GM18873 (cell line): ENCODE results near the gene C20orf96.
A peak's percentile ranks its signal among the peaks of the same experiment; 100 is the strongest.

Experiments used
- ATAC-seq: cut with Tn5 transposase; IDR thresholded peaks from one replicate; pipeline ENCODE4 v1.9.1; 2021; ENCODE audit warnings: mild to moderate bottlenecking, moderate library complexity, moderate number of reproducible peaks; ENCODE audit not compliant: unreplicated experiment, low FRiP score

C20orf96 gene

DNA sequence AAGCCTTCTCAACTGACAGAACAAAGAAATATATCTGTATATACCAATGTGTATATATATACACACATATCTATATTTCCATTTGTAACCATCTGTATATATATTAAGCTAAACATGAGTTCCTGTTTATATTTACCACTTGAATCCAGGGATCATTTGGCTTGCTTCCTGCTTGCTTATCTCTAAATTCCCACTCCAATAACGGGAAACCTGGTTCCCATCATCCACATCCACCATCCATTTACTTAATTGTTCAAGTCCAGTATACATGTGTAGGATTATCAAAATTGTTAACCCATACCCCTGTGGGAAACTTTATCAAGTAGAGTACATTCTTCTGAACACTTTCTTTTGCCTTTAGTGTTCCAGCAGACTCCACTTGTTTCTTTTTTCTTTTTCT, 22.3 kb upstream of the C20orf96 start:
- no peak for ATAC-seq

DNA sequence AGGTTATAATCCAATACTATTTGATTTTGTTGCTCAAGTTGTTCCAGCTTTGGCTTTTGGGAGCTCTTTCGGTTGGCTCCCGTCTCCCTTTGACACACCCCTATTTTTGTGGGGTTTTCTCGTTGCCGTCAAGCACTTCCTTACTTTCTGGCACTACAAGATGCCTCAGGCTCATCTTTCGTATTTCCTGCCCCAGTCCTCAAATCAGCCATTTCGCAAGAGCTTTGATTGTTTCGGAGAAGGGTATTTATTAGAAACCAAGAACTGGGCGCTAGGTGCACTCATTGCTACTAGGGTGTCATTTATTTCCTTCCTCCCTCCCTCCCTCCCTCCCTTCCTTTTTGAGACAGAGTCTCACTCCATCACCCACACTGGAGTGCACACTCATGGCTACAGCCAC, 21.5 kb upstream of the C20orf96 start:
- ATAC-seq = no peak

DNA sequence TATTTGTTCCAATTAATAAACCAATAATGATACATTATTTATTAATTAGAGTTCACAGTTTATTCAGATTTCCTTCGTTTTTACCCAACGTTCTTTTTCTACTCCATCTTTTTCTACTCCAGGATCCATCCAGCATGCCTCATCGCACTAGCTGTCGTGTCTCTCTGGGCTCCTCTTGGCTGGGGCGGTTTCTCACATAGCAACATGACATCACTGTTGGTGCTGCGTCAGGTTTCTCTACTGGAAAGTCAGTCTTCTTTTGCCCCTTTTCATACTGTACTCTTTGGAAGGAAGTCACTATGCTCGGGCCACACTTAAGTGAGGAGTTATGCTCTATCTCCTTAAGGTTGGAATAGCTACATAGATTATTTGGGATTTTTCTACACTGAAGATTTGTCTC, 21.1 kb upstream of the C20orf96 start:
- no peak for ATAC-seq

DNA sequence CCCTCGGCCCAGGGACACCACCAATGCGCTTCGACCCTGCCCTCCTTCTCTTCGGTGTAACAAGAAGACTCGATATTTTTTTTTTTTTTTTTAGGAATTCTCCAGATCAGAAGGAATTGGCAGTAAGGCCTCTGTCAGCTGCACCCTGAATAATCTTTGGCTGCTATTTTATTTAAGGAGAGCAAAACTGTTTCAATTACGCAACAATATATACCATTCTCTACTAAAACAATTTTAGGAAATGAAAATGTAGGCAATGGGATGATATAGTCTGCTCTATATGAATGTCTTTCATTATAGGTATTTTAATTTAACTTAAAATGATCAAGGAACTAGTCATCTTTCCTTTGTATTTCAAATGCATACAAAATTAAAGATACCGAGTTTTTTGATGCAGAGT, 20.1 kb upstream of the C20orf96 start:
- no peak for ATAC-seq

DNA sequence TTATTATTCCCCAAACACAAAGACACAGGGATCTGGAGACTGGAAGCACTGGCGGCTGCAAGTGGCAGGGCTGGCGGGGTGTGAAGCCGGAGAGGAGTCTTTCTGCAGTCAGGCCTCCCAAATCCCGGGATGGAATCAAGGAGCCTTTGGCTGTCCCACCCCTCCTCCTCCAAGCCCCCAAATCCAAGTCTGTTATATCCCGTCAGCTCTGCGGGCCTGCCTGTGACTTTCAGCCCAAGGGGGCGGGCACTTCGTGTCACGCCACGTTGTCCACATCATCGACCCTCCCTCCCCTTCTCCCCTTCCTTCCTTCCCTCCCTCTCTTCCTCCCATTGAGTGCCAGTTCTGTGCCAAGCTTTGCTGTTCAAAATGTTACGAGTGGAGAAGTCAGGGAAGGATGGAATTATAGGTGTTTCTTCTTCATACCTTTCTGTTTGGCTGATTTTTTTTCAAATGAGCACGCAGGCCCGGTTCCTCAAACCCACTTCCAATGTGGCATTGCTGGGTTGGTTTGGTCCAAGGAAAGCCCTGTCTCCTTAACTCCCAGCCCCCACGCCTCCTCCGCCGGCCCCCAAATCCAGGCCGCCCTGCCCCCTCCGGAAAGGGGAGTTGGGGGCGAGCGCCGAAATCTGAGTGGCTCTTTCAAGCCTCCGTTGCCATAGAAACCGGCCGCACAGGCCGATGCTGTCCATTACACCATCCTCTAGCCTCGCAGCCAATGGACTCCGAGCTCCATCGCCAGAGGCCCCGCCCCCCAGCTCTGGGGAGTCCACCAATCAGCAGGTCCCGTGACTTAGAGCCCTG, 19.5 kb upstream of the C20orf96 start:
- ATAC-seq = no peak

DNA sequence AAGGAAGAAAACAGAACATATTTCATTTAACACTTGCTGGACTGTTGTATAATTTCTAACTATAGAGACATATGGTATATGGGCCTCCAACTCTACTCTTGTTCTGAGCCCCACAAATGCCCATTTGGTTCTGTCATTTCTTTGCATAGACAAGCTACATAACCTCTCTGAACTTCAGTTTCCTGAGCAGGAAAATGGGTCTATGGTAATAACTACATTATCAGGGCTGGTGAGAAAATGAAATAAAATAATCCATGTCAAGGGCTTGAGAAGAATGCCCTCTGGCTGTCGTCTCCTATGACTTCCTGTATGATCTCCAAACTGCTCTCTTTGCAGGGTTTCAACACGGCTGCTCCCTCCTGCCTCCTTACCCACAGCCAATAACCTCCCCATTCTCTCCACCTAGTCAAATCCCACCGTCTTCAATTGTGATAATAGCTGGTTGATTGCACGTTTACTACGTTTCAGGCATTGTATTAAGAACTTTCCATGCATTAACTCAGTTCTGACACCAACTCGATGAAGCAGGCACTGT, 18.8 kb upstream of the C20orf96 start:
- ATAC-seq = no peak

DNA sequence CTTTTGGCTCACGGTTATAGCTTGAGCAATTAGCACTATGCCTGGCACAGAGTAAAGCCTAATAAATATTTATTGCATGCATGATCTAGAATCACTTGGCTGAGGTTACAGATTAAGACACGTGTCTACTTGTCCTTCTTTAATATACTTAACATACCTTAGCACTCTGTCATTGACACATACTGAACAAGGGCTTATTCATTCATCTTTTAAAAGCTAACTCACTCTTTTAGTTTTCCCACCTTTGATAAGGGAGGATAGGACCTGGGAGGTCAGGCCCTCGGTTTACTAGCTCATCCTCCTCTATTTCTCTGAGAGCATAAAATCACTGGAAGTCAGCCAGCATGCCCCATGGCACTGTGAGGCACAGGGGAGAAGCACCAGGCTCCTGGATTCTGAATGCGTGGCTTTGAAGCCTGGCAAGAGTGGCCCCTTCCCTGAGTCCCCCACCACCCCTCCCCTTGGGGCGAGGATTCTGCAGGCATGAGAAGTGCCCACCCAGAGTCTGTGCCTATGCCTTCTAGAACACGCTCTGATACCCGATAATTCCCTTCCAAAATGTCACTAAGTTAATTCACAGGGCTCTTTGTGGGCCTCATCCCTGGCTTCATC, 18.0 kb upstream of the C20orf96 start:
- ATAC-seq = no peak

DNA sequence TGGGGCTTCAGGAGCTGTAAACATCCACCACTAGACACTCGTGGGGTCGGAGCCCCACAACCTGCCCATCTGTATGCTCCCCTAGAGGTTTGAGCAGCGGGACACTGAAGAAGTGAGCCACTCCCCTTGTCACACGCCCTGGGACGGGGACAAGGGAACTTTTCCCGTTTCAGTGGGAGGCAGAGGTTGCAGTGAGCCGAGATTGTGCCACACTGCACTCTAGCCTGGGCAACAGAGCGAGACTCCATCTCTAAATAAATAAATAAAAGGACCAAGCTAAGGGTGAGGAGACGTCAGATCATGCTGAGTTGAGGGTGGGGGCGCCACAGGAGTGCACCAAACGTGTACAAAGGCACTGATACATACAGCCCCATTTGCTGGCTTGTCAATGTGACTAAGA, 15.2 kb upstream of the C20orf96 start:
- no peak for ATAC-seq

DNA sequence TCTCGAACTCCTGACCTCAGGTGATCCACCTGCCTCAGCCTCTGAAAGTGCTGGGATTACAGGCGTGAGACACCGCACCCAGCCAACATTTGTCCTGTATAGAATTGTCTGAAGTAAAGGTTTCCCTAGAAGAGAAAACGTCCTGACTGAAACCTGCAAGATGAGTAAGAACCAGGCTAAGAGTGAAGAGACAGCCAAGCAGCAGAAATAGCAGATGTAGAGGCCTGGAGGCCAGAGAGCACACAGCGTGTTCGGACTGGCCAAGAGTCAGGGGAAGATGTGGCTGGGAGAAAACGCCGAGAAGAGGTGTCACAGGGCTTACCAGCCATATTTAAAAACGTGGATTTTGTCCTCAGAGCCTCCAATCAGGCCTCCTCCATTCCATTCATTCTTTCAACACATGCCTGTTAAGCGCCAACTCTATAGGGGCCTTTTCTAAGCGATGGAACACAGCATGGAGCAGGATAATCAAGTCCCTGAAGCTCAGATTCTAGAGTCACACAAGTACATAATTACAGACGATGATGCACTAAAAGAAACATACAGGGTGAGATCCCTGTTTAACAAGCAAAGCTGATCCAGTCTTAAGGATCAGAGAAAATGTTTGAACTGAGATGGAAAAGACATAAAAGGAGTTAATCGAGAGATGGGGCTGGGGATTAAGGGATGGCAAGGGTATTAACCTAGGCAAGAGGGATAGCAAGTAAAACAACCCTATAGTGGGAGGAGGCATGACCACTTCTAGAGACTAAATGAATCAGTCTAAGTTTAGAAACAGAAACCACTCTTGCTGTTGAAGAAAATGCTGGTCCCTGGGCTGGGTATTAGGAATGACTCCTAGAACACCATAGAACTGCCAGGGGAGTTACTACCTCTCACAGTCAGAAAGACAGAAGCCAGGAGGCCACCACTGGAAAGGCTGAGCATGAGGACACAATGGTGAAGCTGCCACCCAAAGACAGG, 11.6 kb upstream of the C20orf96 start:
- no peak for ATAC-seq

DNA sequence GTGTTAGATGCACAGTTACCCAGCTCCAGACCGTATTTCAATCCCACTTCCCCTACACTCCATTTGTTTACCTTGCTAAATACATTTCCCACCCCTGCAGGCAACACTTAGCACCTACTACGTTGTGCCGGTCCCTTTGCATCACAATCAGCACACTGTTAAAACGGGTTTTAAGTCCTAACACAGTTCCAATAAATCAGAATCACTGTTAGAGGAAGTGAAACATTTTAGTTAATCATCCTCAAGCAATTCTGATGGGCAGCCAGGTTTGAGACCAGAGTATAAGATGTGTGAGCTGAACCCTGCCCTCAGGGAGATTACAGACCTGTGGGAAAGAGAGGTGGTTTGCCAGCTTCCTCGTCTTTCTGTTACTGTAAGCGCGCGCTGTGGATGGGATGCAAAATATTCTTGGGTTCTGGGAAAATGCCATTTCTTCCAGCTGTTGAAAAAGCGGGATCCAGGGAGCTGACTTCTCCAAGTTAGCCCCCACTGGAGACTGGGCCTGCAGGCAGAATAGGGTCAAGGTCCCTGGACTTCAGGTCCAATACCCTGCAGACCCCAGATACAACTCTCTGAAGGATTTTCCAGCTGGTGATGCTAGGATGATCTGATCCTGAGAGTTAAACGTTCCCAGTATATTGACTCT, 9.9 kb upstream of the C20orf96 start:
- ATAC-seq = no peak

DNA sequence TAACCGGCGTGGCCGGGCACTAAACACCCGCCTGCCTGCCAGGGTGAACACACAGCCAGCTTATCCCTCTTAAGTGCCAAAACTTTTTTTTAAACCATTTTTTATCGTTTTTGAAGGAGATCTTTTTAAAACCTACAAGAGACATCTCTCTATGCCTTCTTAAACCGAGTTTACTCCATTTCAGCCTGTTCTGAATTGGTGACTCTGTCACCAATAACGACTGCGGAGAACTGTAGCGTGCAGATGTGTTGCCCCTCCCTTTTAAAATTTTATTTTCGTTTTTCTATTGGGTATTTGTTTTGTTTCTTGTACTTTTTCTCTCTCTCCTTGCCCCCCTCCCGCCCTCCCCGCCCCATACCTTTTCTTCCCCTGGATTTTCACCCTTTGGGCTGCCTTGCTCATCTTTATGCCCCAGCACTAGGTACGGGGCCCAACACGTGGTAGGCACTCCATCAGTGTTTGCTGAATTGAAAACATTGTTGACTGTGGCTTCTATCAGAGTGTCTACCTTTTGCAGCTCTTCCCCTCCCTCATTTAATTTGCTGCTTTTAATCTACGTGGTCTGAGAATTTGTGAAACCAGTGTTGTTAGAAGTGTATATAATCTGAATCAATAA, 8.3 kb upstream of the C20orf96 start:
- no peak for ATAC-seq

DNA sequence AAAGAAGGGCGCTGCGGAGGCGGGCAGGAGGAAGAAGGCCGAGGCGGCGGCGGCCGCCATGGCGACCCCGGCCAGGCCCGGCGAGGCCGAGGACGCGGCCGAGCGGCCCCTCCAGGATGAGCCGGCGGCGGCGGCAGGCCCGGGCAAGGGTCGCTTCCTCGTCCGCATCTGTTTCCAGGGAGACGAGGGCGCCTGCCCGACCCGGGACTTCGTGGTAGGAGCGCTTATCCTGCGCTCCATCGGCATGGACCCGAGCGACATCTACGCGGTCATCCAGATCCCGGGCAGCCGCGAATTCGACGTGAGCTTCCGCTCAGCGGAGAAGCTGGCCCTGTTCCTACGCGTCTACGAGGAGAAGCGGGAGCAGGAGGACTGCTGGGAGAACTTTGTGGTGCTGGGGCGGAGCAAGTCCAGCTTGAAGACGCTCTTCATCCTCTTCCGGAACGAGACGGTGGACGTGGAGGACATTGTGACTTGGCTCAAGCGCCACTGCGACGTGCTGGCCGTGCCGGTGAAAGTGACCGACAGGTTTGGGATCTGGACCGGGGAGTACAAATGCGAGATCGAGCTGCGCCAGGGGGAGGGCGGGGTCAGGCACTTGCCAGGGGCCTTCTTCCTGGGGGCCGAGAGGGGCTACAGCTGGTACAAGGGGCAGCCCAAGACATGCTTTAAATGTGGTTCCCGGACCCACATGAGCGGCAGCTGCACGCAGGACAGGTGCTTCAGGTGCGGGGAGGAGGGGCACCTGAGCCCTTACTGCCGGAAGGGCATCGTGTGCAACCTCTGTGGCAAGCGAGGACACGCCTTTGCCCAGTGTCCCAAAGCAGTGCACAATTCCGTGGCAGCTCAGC, 7.6 kb upstream of the C20orf96 start:
- peak; percentile 11 for ATAC-seq

DNA sequence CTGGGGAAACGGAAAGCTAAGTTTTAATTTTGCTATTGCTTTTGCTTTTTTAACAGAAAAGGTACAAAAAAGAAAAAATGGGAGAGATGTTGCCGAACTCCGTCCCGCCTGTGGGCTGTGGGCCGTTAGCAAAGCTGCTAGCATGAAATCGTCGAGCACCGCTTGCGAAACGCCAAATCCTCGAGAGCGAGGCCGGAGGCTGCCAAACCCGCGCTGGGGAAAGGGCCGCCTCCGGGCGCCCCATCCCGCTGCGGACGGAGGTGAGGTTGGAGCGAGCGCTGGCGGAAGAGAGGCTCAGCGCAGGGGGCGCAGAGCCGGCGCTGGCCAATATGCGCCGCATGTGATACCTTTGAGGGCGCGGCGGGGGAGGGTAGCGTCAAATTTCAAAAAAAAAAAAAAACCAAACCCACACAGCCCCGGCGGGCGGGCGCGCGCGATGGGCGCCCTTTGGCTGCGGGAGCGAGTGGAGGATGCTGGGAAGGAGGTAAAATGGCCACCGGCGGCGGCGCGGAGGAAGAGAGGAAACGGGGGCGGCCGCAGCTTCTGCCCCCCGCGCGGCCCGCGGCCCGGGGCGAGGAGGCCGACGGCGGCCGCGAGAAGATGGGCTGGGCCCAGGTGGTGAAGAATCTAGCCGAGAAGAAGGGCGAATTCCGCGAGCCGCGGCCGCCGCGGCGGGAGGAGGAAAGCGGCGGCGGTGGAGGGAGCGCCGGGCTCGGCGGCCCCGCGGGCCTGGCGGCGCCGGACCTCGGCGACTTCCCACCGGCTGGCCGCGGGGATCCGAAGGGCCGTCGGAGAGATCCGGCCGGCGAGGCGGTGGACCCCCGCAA, 6.8 kb upstream of the C20orf96 start, which contains the start of gene ZCCHC3:
ZCCHC3 (plus strand) TSS at position 473 of the 827 bp plus-strand sequence; CDS start at position 490, 17 bp downstream.
- peak; percentile 69 for ATAC-seq

DNA sequence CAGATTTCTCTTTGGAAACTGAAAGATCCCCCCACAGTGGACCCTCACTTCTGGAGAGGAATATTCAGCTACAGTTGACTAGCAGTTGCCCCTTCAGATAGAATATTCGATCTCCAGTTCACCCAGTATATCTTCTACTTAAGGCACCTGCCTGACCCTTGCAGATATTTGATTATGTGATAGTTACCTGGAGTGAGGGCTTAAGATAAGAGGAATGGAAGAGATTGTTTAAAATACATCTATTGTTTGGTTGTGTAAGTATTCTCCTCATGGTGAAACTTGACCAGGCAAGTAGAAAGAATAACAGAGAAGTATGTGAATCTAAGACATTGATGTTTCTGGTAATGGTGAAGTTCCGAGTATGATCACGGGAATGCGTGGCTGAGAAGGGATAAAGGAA, 5.3 kb upstream of the C20orf96 start:
- no peak for ATAC-seq

DNA sequence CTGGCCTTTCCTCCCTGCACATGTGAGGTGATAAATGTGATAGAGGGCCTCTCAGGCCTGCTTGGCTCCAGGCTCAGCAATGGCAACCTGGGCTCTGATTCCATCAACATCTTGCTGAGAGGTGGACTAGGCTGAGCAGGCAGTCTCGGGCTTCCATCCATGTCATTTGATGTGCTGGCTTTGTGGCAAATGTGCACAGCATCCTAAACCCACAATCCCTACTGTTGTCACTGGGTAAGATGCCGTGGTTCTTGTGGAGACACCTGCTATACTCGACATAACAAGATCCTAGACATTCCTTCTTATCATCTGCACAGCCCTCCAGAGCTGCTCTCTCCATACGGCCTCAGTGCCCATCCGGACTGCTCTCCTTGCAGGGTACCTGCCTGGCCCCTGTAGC, 4.1 kb upstream of the C20orf96 start:
- no peak for ATAC-seq

DNA sequence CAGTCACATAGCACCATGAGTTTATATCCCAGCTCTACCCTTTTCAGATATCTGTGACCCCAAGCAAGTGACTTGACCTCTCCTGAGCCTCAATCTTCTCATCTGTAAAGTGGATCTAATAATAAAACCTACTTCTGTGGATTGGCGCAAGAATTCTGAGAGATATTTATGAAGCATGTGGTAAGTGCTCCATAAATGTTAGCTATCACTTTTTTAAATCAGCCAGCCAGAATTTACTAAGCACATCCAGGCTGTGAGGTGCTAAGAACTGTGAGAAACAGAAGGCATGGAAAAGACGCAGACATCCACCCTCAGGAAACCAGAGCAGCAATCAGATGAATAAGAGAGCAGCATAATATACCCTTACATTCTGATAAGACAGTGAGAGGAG, 862 bp downstream of the C20orf96 start:
- no peak for ATAC-seq

DNA sequence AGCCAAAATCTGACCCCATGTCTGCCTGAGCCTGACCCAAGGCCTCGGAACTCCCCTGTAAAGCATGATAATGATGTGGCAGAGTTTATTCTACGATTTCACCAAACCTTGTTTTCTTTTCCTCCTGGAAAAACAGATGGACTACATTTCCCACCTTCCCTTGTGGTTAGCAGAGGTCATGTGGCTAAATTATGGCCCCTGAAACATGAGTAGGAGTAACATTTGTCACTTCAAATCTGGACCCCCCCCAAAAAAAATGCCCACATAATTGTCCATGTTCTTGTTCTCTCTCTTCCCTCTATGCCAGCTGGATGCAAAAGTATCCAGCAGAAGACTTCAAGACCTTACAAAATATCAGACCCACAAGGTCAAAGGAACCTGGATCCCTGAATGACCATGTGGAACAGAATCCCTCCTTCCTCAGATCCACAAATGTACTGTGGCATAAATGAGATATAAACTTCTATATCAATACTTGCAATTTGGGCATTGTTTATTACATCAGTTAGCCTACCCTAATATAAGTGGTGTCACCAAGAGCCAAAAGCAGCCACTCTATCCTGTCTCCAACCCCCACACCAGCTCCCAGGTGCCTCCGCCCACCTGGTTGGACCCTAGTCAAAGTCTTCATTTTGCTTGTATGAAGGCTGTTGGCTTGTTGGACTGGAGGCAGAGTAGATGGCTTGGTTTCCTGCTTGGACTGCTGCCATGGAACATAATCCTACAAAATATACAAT, 1.4 kb downstream of the C20orf96 start:
- ATAC-seq = no peak
